GM18511 (cell line): ENCODE results near the gene ADISSP.

Experiments
- ATAC-seq: cut with Tn5 transposase; IDR thresholded peaks from one replicate; pipeline ENCODE4 v1.9.1; 2021; ENCODE audit warnings: mild to moderate bottlenecking, moderate library complexity; ENCODE audit not compliant: unreplicated experiment

ADISSP gene

DNA sequence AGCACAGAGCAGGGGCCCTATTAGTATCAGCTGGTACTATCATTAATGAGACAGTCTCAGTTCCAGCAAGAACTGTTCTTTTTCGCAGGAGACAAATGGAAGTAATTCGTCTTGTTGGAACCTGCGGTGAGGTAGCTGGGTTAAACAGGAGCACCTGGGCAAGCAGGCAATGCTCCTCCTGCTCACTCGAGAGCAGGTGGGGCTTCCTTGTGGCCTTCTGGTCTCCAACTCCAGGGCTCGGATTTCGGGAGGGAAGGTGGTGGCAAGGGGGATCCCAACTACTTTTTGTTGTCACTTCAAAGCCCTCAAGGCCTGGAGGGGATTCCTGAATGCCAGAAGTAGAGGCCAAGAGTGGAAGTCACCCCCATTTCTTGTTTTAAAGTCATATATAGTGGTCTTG, 15.0 kb upstream of the ADISSP start:
- ATAC-seq = no peak

DNA sequence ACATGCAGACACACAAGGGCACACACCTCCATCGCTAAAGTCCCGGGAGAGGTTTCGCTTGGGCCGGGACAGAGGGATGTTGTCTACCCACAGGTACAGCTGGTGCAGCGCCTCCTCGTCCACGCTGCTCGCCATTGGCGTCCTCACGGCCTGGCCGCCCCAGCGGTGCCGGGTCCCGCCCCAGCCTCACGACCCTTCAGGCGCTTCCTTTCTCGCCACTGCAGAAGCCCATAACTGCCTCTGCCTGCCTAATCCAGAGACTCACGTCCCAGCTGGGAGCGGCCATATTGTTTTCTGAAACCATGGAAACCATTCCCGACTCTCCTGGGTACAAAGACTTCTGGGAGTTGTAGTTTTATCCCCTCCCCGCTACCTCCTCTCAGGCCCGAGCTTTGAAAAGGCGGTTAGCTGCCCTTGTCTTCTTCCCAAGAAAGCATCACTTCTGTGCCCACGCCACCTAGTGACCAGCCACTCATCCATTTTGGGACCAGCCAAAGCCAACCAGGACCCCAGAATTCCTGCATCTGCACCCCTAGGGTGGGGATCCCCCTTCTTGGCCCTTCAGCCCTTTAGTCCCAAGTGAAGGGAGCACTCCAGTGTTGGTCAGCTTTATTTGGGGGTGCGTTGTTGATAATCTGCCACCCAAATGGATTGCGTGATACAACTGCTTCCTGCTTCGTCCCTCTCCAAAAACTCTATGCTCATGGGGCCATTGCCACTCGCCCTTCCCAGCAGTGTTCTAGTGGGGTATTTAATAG, 13.8 kb upstream of the ADISSP start, which contains the start of gene SPEF1:
Gene SPEF1 (minus strand): TSS at position 296 of the 758 bp plus-strand sequence. CDS start 161 bp downstream, at position 135.
- peak; percentile 60 for ATAC-seq

DNA sequence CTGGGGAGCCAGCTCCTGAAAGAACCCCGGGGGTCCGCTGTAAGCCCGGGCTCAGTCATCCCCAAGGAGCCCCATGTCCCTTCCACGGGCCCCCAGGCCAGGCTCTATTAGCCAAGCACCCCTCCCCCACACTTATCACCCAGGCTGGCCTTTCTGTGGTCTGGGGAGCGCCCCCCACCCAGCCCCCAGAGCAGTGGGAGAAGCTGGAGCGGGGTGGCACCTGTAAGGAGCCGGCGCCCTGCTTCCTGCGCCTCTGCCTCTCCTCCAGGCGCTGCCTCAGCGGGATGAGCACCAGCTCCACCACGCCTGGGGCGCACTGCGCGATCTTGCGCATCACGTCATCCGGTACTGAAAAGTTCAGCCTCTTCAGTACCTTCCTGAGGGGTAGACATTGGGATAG, 11.4 kb upstream of the ADISSP start:
- ATAC-seq = no peak

DNA sequence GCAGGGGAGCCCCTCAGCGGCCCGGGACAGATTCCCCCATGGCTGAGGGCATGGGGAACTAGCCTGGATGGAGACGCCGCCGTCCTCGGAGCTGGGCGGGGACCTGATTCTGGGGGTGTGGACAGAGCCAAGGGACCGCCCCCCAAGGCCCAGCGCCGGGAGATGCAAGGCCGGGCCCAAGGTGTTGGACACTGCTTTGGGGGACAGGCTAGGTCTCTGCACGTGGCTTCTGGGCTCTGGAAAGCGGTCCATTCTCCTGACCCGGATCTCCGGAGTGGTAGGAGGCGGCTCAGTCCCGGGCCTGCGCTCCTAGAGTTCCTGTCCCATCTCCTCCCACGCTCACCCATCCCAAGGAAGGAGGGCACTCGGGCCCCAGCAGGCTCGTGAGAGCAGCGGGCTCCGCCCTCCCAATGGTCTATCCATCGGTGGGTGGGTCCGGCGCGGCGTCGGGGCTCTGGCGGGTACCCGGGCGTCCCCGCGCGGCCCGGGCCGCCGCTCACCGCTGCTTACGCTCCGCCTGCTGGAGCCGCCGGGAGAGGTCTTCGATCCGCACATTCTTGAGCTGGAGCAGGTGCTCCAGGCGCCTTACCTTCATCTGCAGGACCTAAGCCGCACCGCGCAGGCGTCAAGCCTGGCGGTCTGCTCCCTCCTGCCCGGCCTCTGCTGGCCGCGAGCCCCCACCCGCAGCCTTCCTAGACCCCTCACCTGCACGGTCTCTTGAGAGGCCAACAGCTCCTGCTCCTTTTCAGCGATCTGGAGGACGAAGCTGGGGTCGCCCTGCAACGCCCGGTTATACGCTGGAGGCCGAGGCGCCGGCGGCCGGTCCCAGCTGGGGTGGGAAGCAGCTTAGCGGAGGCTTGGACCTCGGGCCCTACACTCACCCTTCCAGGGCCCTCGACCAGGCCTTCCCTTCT, 10.4 kb upstream of the ADISSP start:
- ATAC-seq = peak; percentile 48

DNA sequence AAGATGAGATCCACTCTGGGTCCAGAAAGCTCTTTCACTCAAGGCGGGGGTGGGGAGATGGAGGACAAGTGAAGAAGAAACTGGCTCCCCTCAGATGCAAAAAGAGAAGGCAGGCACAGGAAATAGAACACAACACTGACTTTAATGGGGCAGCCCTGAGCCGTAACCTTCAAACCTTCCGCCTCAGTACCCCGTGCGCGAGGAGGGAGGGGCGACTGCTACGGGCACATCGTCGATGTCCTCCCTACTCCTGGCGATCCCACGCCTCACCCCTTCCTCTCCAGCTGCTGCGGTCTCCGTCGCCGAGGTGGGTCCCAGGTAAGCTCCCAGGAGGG, 9.8 kb upstream of the ADISSP start:
- peak; percentile 24 for ATAC-seq

GRCh38 chr20:3775457-3776108, 8.0 kb upstream of the ADISSP start:
- no peak for ATAC-seq

DNA sequence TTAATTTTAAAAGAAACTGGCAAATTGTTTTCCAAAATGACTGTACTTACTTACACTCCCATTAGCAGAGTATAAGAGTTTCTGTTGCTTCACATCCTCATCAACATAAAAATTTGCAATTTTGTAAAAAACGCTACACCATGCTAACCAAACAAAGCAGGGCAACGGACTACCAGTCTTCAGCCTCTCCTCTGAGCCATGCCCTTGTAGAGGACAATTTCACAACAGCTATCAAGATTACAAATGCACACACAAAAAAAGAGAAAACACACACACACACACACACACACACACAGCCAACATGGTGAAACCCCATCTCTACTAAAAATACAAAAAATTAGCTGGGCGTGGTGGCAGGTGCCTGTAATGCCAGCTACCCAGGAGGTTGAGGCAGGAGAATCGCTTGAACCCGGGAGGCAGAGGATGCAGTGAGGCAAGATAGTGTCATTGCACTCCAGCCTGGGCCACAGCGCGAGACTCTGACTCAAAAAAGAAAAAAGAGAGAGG, 4.1 kb upstream of the ADISSP start:
- ATAC-seq = no peak

GRCh38 chr20:3768342-3769130, 983 bp upstream of the ADISSP start:
- peak; percentile 44 for ATAC-seq

- ATAC-seq = peak; percentile 6
These were observed 485 bp downstream of the ADISSP start for GRCh38 chr20:3767110-3767426.

DNA sequence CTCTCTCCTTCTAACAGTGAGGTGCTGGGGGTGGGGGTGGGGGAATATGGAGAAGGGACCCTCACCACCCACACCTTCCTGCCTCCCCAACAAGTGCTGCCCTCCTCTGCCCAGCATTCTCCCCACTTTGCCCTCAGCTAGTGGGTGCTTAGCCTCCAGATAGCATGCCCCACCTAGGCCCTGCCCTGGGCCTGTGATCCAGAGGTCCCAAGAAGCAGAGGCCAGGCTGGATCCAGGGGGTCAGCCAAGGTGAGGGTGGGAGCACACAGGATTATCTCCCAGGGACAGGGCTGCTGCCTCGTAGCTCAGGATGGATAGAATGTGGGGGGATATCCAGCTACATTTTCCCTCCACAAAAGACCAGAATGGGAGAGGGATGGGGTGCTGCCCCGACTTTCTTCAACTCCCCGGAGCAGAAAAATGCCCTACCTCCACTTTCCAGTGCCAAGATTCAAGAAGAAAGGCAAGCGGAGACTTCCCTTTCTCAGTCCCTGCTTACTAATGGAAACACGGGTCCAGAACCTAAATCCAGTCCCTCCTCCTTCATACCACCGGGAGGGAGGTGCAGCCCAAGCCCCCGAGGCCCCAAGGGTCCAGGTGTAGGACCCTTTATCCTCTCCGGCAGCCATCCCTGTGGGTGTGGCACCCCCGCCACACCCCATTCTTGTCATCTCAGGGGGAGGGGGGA, 987 bp downstream of the ADISSP start:
- ATAC-seq = no peak

DNA sequence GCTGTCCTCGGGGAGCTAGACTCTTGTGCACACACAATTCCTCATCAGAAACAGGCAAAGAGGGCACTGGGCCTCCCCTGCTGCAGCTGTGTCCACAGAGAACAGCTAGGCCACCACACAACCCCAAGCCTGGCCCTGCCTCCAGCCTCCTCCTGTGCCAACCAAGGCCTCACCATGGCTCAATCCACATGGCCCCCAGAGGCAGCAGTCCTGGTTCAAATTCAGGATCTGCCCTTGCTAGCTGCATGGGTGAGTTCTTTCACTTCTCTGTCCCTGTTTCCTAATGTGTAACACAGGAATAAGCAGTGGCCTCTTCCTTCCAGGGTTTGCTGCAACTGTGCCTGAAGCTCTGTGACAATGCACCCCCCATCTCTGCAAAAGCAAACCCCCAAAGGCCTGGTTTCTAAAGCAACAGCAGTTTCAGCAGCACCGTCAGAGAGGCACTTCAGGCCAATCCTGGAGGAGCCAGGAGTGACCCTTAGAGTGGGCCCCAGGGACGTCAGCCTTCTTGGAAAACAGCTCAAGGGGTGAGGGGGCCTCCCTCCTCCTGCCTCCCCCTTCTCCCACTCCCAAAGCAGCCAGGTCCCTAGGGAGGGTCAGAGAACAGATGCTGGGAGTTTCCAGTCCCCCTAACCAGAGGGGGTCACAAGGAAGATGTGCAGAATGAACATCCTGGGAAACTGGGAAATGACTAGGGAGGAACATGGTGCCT, 2.2 kb downstream of the ADISSP start:
- no peak for ATAC-seq

- ATAC-seq = no peak
These were observed 2.9 kb downstream of the ADISSP start for GRCh38 chr20:3764659-3765058.

GRCh38 chr20:3763671-3764601, 3.6 kb downstream of the ADISSP start:
- no peak for ATAC-seq

DNA sequence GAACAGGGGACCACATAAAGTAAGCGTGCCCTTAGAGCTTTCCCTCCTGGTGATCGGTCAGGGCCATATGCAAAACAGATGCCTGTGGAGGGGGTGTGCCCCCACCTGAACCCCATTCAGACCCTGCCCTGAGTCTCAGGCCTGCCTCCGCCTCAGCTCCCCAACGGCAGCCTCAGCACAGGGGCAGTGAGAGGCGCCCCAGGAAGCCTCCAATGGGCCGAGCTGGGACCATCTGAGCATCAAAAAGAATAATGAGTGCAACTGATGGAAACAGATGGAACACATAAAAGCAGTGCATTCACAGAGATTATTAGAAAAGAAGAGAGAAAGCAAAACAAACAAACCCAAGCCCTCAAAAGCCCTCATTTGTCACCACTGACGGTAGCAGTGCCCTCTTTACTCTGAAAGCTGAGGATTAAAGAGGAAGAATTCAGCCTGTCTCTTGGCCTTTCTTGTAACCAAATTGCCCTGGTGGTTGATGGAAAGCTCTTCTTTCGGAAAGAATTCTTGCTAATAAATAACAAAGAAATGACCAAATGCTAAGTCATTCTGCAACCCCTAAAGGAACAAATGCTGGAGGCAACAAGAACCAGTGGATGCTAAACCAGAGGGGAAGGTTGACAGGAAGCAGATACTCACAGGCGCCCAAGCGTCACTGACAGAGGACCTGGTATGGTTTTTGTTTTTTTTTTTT, 6.8 kb downstream of the ADISSP start:
- ATAC-seq = no peak

DNA sequence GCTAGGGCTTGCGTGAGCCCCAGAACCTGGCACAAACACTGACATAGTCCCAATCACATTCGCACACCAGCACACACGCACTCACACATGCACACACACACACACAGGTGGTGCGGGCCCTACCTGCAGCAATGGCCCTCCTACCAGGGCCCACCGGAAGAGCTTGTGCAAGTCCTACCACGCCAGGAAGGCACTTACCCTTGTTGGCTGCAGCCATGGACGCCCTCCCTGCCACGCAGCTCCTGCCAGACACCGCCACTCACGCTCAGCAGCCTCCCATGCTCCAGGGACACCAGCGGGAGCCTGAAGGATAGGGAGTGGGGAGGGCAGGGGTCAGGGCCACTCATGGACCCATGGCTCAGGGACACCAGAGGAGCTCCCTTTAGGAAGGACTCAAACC, 7.7 kb downstream of the ADISSP start:
- no peak for ATAC-seq

DNA sequence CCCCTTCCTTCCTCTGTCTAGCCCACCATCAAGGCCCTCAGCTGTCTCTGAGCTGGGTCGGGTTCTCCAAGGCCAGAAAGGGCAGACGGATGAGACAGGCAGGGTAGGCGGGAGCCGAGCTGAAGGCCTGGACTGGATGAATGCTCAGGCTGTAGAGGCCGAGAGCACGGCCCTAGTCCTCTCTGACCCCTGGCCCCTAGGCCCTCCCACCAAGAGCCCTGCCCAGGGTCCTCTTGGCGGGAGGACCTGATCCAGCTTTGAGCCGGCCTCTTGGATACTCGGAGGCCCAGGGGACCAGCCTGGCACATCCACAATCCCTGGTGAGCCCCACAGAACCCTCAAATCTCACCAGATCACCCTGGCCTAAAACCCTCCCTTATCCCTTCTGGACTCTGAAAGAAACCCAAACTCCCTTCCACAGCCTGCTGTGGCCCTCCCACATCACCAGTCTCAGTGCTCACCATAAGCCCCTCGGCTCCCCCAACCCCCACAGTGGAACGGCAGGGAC, 8.2 kb downstream of the ADISSP start:
- ATAC-seq = no peak

GRCh38 chr20:3758566-3758965, 9.0 kb downstream of the ADISSP start:
- no peak for ATAC-seq

DNA sequence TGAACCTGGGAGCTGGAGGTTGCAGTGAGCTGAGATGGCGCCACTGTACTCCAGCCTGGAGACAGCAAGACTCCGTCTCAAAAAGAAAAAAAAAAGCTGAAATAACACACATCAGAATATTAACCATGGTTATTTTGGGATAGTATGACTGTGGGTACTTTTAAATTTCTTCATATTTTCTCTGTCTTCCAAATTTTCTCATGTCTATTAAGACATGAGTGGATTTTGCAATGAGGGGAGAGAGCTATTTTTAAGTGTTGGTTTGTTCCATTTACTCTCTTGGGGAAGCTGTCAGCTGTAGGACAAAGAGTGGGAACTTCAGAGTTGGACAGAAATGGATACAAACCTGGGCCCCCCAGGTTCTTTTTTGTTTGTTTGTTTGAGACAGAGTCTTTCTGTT, 10.3 kb downstream of the ADISSP start:
- no peak for ATAC-seq
